ENCODE results near the gene BTG3.

DNA sequence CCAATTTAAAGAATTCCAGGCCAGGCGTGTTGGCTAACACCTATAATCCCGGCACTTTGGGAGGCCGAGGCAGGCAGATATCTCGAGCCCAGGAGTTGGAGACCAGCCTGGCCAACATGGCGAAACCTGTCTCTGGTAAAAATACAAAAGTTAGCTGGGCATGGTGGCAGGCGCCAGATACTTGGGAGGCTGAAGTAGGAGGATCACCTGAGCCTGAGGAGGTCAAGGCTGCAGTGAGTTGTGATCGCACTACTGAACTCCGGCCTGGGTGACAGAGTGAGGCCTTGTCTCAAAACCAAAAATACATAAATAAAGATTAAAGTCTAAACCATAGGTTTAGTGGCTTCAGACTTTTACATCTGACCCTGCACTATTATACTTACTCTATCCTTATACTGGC is 32.4 kb downstream of the BTG3 start:
- TF ChIP-seq CTCF (IDR thresholded peaks at IDR 0.05) (no peak), POLR2A (IDR thresholded peaks at IDR 0.05) (no peak), POLR2AphosphoS5 (IDR thresholded peaks at IDR 0.05) (no peak)
